ENCODE results near the gene RNF138. TPM values are rescaled to one million over a fixed set of nuclear protein-coding genes. Genes with fewer than 3 reads are reported as not detected.

Gene RNF138
- total and polyA plus RNA-seq, 2 donors (not counting 1 experiment from before 2014, with no cell fraction given), result 30.9 to 60.8 TPM

GRCh38 chr18:32049393-32050171 is 42.1 kb upstream of the RNF138 start:
- Histone ChIP-seq H3K4me1 (ENCODE audit: control insufficient read depth in 2 of 2, insufficient read depth in 2 of 2, low read length in 2 of 2) (peaks cover 19% of the 10 kb centered on the region in 2 donors), H3K4me3 (ENCODE audit: control extremely low read depth in 1 of 5, extremely low read depth in 1 of 5, insufficient read depth in 1 of 5, low read depth in 2 of 5, low read length in 4 of 5) (no peak overlapping the region), H4K20me1 (ENCODE audit: control insufficient read depth, insufficient read depth, low read length, poor library complexity, severe bottlenecking) (no peaks in the 10 kb centered on the region), H3K9ac (ENCODE audit: low read length) (peak overlapping the region; percentile 19), H3K79me2 (ENCODE audit: control insufficient read depth, insufficient read depth, low read length) (peaks cover 15% of the 10 kb centered on the region), H3K9me3 (ENCODE audit: control extremely low read depth in 1 of 3, control insufficient read depth in 2 of 3, insufficient read depth in 1 of 3, low read length in 2 of 3) (no peaks in the 10 kb centered on the region), H3K4me2 (replicated peaks; ENCODE audit: low read depth, low read length, poor library complexity, severe bottlenecking) (peak overlapping the region; percentile 59), H3K27me3 (replicated peaks in 1 of 4; ENCODE audit: control extremely low read depth in 1 of 4, control insufficient read depth in 3 of 4, insufficient read depth in 4 of 4, low read length in 3 of 4) (no peaks in the 10 kb centered on the region), H3K27ac (ENCODE audit: low read length in 2 of 2) (peak overlapping the region; percentile 77 to 81), H3K36me3 (replicated peaks in 1 of 2; ENCODE audit: control extremely low read depth in 1 of 2, control insufficient read depth in 1 of 2, extremely low read depth in 1 of 2, insufficient read depth in 2 of 2, low read length in 1 of 2) (peaks cover 1 to 2% of the 10 kb centered on the region in 2 experiments), H2AFZ (ENCODE audit: insufficient read depth, low read depth, low read length, poor library complexity, severe bottlenecking) (peak overlapping the region; percentile 10)
- TF ChIP-seq CTCF (IDR thresholded peaks at IDR 0.05) (no peak), EZH2 (IDR thresholded peaks at IDR 0.05; ENCODE audit: borderline replicate concordance, insufficient read depth, low read depth, low read length, poor library complexity, severe bottlenecking) (no peak)
- Mint-ChIP-seq H3K27ac (peak overlapping the region; percentile 71), H3K4me3 (peak overlapping the region; percentile 23), H3K9me3 (ENCODE audit: insufficient read depth) (no peaks in the 10 kb centered on the region), H3K27me3 (no peaks in the 10 kb centered on the region), H3K4me1 (peaks cover 25% of the 10 kb centered on the region)
- CTCF ChIA-PET, result interaction anchor here (1.3 kb wide), 1 partner anchor 35 kb away, joined by 3 read pairs; no protein-coding TSS in a partner anchor
- intact Hi-C loops (cut with micrococcal nuclease), result loop anchor here (5.0 kb wide), 1 partner anchor 43 kb away; the partner anchor contains the start of gene RNF138
- ATAC-seq (ENCODE audit: low read depth), result peak; percentile 70
- 29% methylated on average over 1 of the region's 3 CpGs for WGBS (ENCODE audit: insufficient coverage)
- peak; percentile 71 for DNase-seq
- POLR2A ChIA-PET, result interaction anchor here (0.5 to 1.4 kb wide), 2 partner anchors 31 to 366 kb away, joined by 3 read pairs; partner anchors contain the start of gene RNF125

Data from B cell (primary cell).